IMR-90 (cell line): ENCODE results near the gene AIF1. TPM values are rescaled to one million over a fixed set of nuclear protein-coding genes. Genes with fewer than 3 reads are reported as not detected.

Source experiments
- ATAC-seq: fragments of 200-7000 bp; cut with Tn5 transposase; 2 replicates; pipeline ENCODE4 v1.9.1; 2020; ENCODE audit warnings: low read depth, mild to moderate bottlenecking, moderate library complexity
- BruUV-seq: library from RNA; stranded (reverse); fragments of 400-500 nt; replicated peaks from 2 replicates; lab custom pipeline; 2021; lab: Mats Ljungman, UMichigan
- CTCF ChIA-PET: fragments of 300-600 bp; formaldehyde crosslinking; extraction: SDS; loops from one replicate; lab custom pipeline; 2021; ENCODE audit warnings: antibody characterized with exemption; lab: Yijun Ruan, JAX
- POLR2A ChIA-PET: fragments of 300-600 bp; sonication (Branson Sonifier 250); formaldehyde crosslinking; loops from one replicate; lab custom pipeline; 2022; ENCODE audit warnings: antibody characterized with exemption; ENCODE audit not compliant: unreplicated experiment; lab: Charles Lee
- DNase-seq: peaks from one replicate; pipeline ENCODE4 v3.0.0; 2013
- H2AFZ ChIP-seq: replicated peaks from 2 replicates; pipeline ENCODE3; 2013; ENCODE audit warnings: low read length, mild to moderate bottlenecking; ENCODE audit not compliant: poor library complexity
- H2AK5ac ChIP-seq: 2 replicates; pipeline ENCODE4 v1.6.1; 2013; ENCODE audit warnings: low read depth, low read length, inconsistent platforms
- H2AK9ac ChIP-seq: replicated peaks from 2 replicates; pipeline ENCODE3; 2013; ENCODE audit warnings: mild to moderate bottlenecking, low read depth, low read length, moderate library complexity; ENCODE audit not compliant: poor library complexity
- H2BK120ac ChIP-seq: 2 replicates; pipeline ENCODE4 v1.6.1; 2013; ENCODE audit warnings: low read depth, low read length, inconsistent platforms
- H2BK15ac ChIP-seq: 3 replicates; pipeline ENCODE4 v1.6.1; 2013; ENCODE audit warnings: low read depth, low read length, inconsistent platforms
- H2BK20ac ChIP-seq: 2 replicates; pipeline ENCODE4 v1.6.1; 2013; ENCODE audit warnings: low read depth, mild to moderate bottlenecking, inconsistent platforms, low read length, moderate library complexity
- H2BK5ac ChIP-seq: 2 replicates; pipeline ENCODE4 v1.6.1; 2013; ENCODE audit warnings: mild to moderate bottlenecking, low read depth, low read length, inconsistent platforms; ENCODE audit not compliant: poor library complexity, severe bottlenecking
- H3K14ac ChIP-seq: replicated peaks from 2 replicates; pipeline ENCODE4 v1.6.1; 2013; ENCODE audit warnings: low read depth, low read length, inconsistent platforms
- H3K18ac ChIP-seq: 2 replicates; pipeline ENCODE4 v1.6.1; 2013; ENCODE audit warnings: low read depth, low read length, control low read depth
- H3K23ac ChIP-seq: 2 replicates; pipeline ENCODE4 v1.6.1; 2013; ENCODE audit warnings: low read depth, low read length, inconsistent platforms
- H3K27ac ChIP-seq: 2 replicates; pipeline ENCODE4 v1.5.1; 2013; ENCODE audit warnings: mild to moderate bottlenecking, control low read depth, low read length; ENCODE audit not compliant: insufficient read depth
- H3K27me3 ChIP-seq: 2 replicates; pipeline ENCODE4 v1.6.1; 2013; ENCODE audit warnings: low read length; ENCODE audit not compliant: control insufficient read depth, insufficient read depth
- H3K36me3 ChIP-seq: 2 replicates; pipeline ENCODE4 v1.6.1; 2013; ENCODE audit warnings: low read length, mixed read lengths; ENCODE audit not compliant: control insufficient read depth, insufficient read depth
- H3K4ac ChIP-seq: 2 replicates; pipeline ENCODE4 v1.6.1; 2013; ENCODE audit warnings: low read depth, low read length, inconsistent platforms
- H3K4me1 ChIP-seq: 2 replicates; pipeline ENCODE4 v1.6.1; 2013; ENCODE audit warnings: low read length, mixed read lengths; ENCODE audit not compliant: control insufficient read depth, insufficient read depth
- H3K4me2 ChIP-seq: 2 replicates; pipeline ENCODE4 v1.6.1; 2013; ENCODE audit warnings: low read depth, mild to moderate bottlenecking, control low read depth, low read length, moderate library complexity
- H3K4me3 ChIP-seq: 2 replicates; pipeline ENCODE4 v1.5.1; 2013; ENCODE audit warnings: low read depth, mild to moderate bottlenecking, control low read depth, low read length, moderate library complexity; ENCODE audit not compliant: insufficient read depth
- H3K56ac ChIP-seq: 2 replicates; pipeline ENCODE4 v1.6.1; 2013; ENCODE audit warnings: low read length, inconsistent platforms; ENCODE audit not compliant: insufficient read depth; ENCODE audit errors: extremely low read depth
- H3K79me1 ChIP-seq, 2 experiments: 2 replicates each; pipeline ENCODE4 v1.6.1; 2013; ENCODE audit warnings: low read length in 2 of 2, inconsistent platforms in 1 of 2, low read depth in 1 of 2
- H3K9ac ChIP-seq: 2 replicates; pipeline ENCODE4 v1.6.1; 2013; ENCODE audit warnings: low read depth, low read length, control low read depth
- H3K9me1 ChIP-seq: 2 replicates; pipeline ENCODE4 v1.6.1; 2013; ENCODE audit warnings: low read length, inconsistent platforms; ENCODE audit not compliant: insufficient read depth
- H3K9me3 ChIP-seq: 2 replicates; pipeline ENCODE4 v1.6.1; 2013; ENCODE audit warnings: low read length; ENCODE audit not compliant: control insufficient read depth, insufficient read depth
- H4K20me1 ChIP-seq: 2 replicates; pipeline ENCODE4 v1.6.1; 2013; ENCODE audit warnings: low read length, inconsistent platforms; ENCODE audit not compliant: insufficient read depth
- H4K5ac ChIP-seq: 2 replicates; pipeline ENCODE4 v1.6.1; 2013; ENCODE audit warnings: mild to moderate bottlenecking, low read depth, low read length, control low read depth
- H4K8ac ChIP-seq, 2 experiments: 2 replicates each; pipeline ENCODE4 v1.6.1; 2013; ENCODE audit warnings: low read depth in 2 of 2, low read length in 2 of 2, control low read depth in 1 of 2, inconsistent platforms in 1 of 2
- H4K91ac ChIP-seq: 2 replicates; pipeline ENCODE4 v1.6.1; 2013; ENCODE audit warnings: low read depth, low read length, inconsistent platforms; ENCODE audit not compliant: insufficient read depth
- BHLHE40 ChIP-seq: fragments of 150-350 bp; IDR thresholded peaks from 2 replicates; pipeline ENCODE4 v1.6.1; 2016; ENCODE audit warnings: mild to moderate bottlenecking, low read depth, low read length
- CEBPB ChIP-seq: IDR thresholded peaks from 2 replicates; pipeline ENCODE4 v1.6.1; 2012; ENCODE audit warnings: low read depth, low read length, improper control_type of control experiment
- CHD1 ChIP-seq: IDR thresholded peaks from 2 replicates; pipeline ENCODE4 v1.6.1; 2012; ENCODE audit warnings: low read depth, low read length, improper control_type of control experiment
- CTCF ChIP-seq: conservative IDR thresholded peaks from 2 replicates; pipeline ENCODE4 v1.5.1; 2012; ENCODE audit warnings: mild to moderate bottlenecking, low read depth, low read length, improper control_type of control experiment
- ELK1 ChIP-seq: fragments of 150-350 bp; IDR thresholded peaks from 2 replicates; pipeline ENCODE4 v1.6.1; 2016; ENCODE audit warnings: low read depth, mild to moderate bottlenecking, low read length, moderate library complexity, borderline replicate concordance
- FOS ChIP-seq: fragments of 150-350 bp; IDR thresholded peaks from 2 replicates; pipeline ENCODE4 v1.6.1; 2016; ENCODE audit warnings: low read depth, low read length
- MAZ ChIP-seq: IDR thresholded peaks from 2 replicates; pipeline ENCODE4 v1.6.1; 2012; ENCODE audit warnings: low read depth, mild to moderate bottlenecking, low read length, improper control_type of control experiment, moderate library complexity, borderline replicate concordance
- MXI1 ChIP-seq: IDR thresholded peaks from 2 replicates; pipeline ENCODE4 v1.6.1; 2012; ENCODE audit warnings: low read depth, mild to moderate bottlenecking, low read length, moderate library complexity, borderline replicate concordance
- NFE2L2 ChIP-seq: fragments of 150-350 bp; IDR thresholded peaks from 2 replicates; pipeline ENCODE4 v1.6.1; 2016; ENCODE audit warnings: low read depth, mild to moderate bottlenecking, low read length
- POLR2A ChIP-seq: IDR thresholded peaks from 2 replicates; pipeline ENCODE4 v1.6.1; 2012; ENCODE audit warnings: mild to moderate bottlenecking, low read depth, low read length
- RAD21 ChIP-seq: IDR thresholded peaks from 2 replicates; pipeline ENCODE4 v1.6.1; 2012; ENCODE audit warnings: low read length, improper control_type of control experiment
- RCOR1 ChIP-seq: IDR thresholded peaks from 2 replicates; pipeline ENCODE4 v1.6.1; 2012; ENCODE audit warnings: mild to moderate bottlenecking, low read length, improper control_type of control experiment; ENCODE audit not compliant: insufficient replicate concordance
- RFX5 ChIP-seq: IDR thresholded peaks from 2 replicates; pipeline ENCODE4 v1.8.0; 2012; ENCODE audit warnings: low read depth, mild to moderate bottlenecking, low read length, moderate library complexity
- SMC3 ChIP-seq: fragments of 150-350 bp; IDR thresholded peaks from 2 replicates; pipeline ENCODE4 v1.6.1; 2016; ENCODE audit warnings: low read depth, mild to moderate bottlenecking, antibody characterized with exemption, low read length, moderate library complexity
- USF2 ChIP-seq: fragments of 150-350 bp; IDR thresholded peaks from 2 replicates; pipeline ENCODE4 v1.6.1; 2017; ENCODE audit warnings: mild to moderate bottlenecking, antibody characterized with exemption, low read length, low read depth
- WGBS, 2 experiments: methylation state at CpG; one replicate each; pipeline versions ENCODE4 v1.1.5 to v1.1.7; 2013; ENCODE audit warnings: missing lambda C conversion rate in 2 of 2; ENCODE audit not compliant: insufficient read length in 1 of 2; ENCODE audit errors: extremely low coverage in 2 of 2; 5-methylcytosine and 5-hydroxymethylcytosine counted together
- dilution Hi-C: fragments of 300-500 bp; cut with HindIII; formaldehyde crosslinking; loops from one replicate; pipeline ENCODE4 v1.14.3; 2018; ENCODE audit warnings: low sequenced_read_pairs; ENCODE audit not compliant: unreplicated experiment
- in situ Hi-C: fragments of 300-500 bp; cut with MboI; formaldehyde crosslinking; loops from 3 replicates; pipeline ENCODE4 v1.14.3; 2019; ENCODE audit warnings: low sequenced_read_pairs, inconsistent platforms, mixed read lengths
- intact Hi-C: fragments of 100-400 bp; cut with micrococcal nuclease; formaldehyde crosslinking; loops from 2 replicates; pipeline ENCODE4 v1.10.0; 2022
- polyA plus RNA-seq, 3 experiments: library from polyadenylated mRNA; depleted of rRNA; stranded (reverse); fragments of >200 nt; gene quantifications; 2 replicates each; pipeline ENCODE4 v1.2.3, GENCODE V29; 2012; ENCODE audit warnings: low replicate concordance in 1 of 3
- total RNA-seq: library from RNA; depleted of rRNA; stranded (reverse); fragments of >200 nt; gene quantifications from 2 replicates; pipeline ENCODE4 v1.2.3, GENCODE V29; 2012

Gene AIF1
- total and polyA plus RNA-seq, 2 of the 4 experiments (the other 2 are of a cell fraction), result not detected

- Histone ChIP-seq H4K20me1 (no peaks in the 10 kb centered on the region), H3K4ac (no peak overlapping the region), H2BK120ac (no peak overlapping the region), H3K18ac (no peak overlapping the region), H3K27me3 (peaks cover 39% of the 10 kb centered on the region), H3K23ac (no peak overlapping the region), H3K9me1 (no peaks in the 10 kb centered on the region), H2BK5ac (no peak overlapping the region), H2AK5ac (no peak overlapping the region), H3K27ac (no peak overlapping the region), H3K79me1 (no peaks in the 10 kb centered on the region), H4K5ac (no peak overlapping the region), H3K4me2 (no peak overlapping the region), H2BK15ac (no peak overlapping the region), H3K4me3 (no peak overlapping the region), H3K36me3 (no peaks in the 10 kb centered on the region), H2AFZ (no peak overlapping the region), H3K56ac (no peak overlapping the region), H2BK20ac (no peak overlapping the region), H4K8ac (no peak overlapping the region), H4K91ac (no peak overlapping the region), H3K14ac (no peak overlapping the region), H3K4me1 (no peaks in the 10 kb centered on the region), H2AK9ac (no peak overlapping the region), H3K9me3 (no peaks in the 10 kb centered on the region), H3K9ac (no peak overlapping the region)
- in situ Hi-C loops (no loop called here), intact Hi-C loops (no loop called here), dilution Hi-C loops (no loop called here)
- DNase-seq, result no peak
- no TSS peak for BruUV-seq
- ChIA-PET POLR2A (no interaction called here), CTCF (interaction anchor here (1.4 kb wide), 1 partner anchor 21 kb away, joined by 3 read pairs; no protein-coding TSS in a partner anchor)
- 70% methylated on average over 7 of the region's 9 CpGs; no CpG with 5 or more reads in 1 of the 2 experiments for WGBS, 2 experiments
- ATAC-seq, result no peak
- no peak for TF ChIP-seq CTCF
- TF ChIP-seq RAD21, result no peak
- TF ChIP-seq POLR2A, result no peak
- TF ChIP-seq RCOR1, result no peak
- no peak for TF ChIP-seq RFX5
- TF ChIP-seq MXI1, result no peak
- TF ChIP-seq SMC3, result no peak
- TF ChIP-seq NFE2L2, result no peak
- TF ChIP-seq USF2, result no peak
- TF ChIP-seq ELK1, result no peak
- no peak for TF ChIP-seq FOS
- no peak for TF ChIP-seq CEBPB
- TF ChIP-seq CHD1, result no peak
- no peak for TF ChIP-seq MAZ
- no peak for TF ChIP-seq BHLHE40
Measured at GRCh38 chr6:31573239-31574105, 41.6 kb upstream of the AIF1 start.
